Neural cell (in vitro differentiated cells): Measurements from ENCODE around the gene EAPP.

Experiments used
- EP300 ChIP-seq: fragments of 450-650 bp; conservative IDR thresholded peaks from 2 replicates; pipeline ENCODE4 v1.6.1; 2014; ENCODE audit warnings: antibody characterized with exemption, mild to moderate bottlenecking, moderate library complexity; ENCODE audit not compliant: poor library complexity, severe bottlenecking
- EZH2 ChIP-seq: fragments of 200-600, 300-800 bp; shearing (Covaris generic), sonication (generic); IDR thresholded peaks from 2 replicates; pipeline ENCODE4 v1.6.1; 2014; ENCODE audit warnings: antibody characterized with exemption, low read length, borderline replicate concordance, mild to moderate bottlenecking; ENCODE audit not compliant: insufficient read depth, poor library complexity, severe bottlenecking
- MXI1 ChIP-seq: fragments of 450-650 bp; conservative IDR thresholded peaks from 2 replicates; pipeline ENCODE4 v1.6.1; 2014; ENCODE audit warnings: antibody characterized with exemption, mild to moderate bottlenecking; ENCODE audit not compliant: poor library complexity, severe bottlenecking
- POLR2AphosphoS5 ChIP-seq: IDR thresholded peaks from 2 replicates; pipeline ENCODE4 v1.6.1; 2012
- RAD21 ChIP-seq: fragments of 450-650 bp; conservative IDR thresholded peaks from 2 replicates; pipeline ENCODE4 v1.6.1; 2014; ENCODE audit warnings: antibody characterized with exemption, mild to moderate bottlenecking, moderate library complexity
- REST ChIP-seq: IDR thresholded peaks from 2 replicates; pipeline ENCODE4 v1.6.1; 2012; ENCODE audit warnings: borderline replicate concordance
- SMC3 ChIP-seq: fragments of 450-650 bp; conservative IDR thresholded peaks from 2 replicates; pipeline ENCODE4 v1.6.1; 2014; ENCODE audit warnings: antibody characterized with exemption, mild to moderate bottlenecking, moderate library complexity; ENCODE audit not compliant: poor library complexity
- TAF1 ChIP-seq: IDR thresholded peaks from 2 replicates; pipeline ENCODE4 v1.6.1; 2012; ENCODE audit warnings: low read depth
- TF ChIP-seq, protein P1 (sequence below): fragments of 450-650 bp; IDR thresholded peaks from 2 replicates; pipeline ENCODE4 v1.5.1; 2014; ENCODE audit warnings: antibody characterized with exemption, mild to moderate bottlenecking, moderate library complexity; ENCODE audit not compliant: poor library complexity, severe bottlenecking

DNA sequence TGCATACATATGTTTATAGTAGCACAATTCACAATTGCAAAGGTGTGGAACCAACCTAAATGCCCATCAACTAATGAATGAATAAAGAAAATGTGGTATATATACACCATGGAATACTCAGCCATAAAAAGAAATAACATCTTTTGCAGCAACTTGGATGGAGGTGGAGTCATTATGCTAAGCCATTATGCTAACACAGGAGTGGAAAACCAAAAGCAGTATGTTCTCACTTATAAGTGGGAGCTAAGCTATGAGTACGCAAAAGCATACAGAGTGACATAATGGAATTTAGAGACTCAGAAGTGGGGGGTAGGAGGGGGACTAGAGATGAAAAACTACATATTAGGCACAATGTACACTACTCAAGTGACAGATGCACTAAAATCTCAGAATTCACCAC lies 61.2 kb downstream of the EAPP start:
- TF ChIP-seq REST (no peak), EZH2 (no peak), POLR2AphosphoS5 (no peak), SMC3 (no peak), MXI1 (no peak), RAD21 (no peak), EP300 (no peak), TAF1 (no peak)
- TF ChIP-seq, protein P1, sequence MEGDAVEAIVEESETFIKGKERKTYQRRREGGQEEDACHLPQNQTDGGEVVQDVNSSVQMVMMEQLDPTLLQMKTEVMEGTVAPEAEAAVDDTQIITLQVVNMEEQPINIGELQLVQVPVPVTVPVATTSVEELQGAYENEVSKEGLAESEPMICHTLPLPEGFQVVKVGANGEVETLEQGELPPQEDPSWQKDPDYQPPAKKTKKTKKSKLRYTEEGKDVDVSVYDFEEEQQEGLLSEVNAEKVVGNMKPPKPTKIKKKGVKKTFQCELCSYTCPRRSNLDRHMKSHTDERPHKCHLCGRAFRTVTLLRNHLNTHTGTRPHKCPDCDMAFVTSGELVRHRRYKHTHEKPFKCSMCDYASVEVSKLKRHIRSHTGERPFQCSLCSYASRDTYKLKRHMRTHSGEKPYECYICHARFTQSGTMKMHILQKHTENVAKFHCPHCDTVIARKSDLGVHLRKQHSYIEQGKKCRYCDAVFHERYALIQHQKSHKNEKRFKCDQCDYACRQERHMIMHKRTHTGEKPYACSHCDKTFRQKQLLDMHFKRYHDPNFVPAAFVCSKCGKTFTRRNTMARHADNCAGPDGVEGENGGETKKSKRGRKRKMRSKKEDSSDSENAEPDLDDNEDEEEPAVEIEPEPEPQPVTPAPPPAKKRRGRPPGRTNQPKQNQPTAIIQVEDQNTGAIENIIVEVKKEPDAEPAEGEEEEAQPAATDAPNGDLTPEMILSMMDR = no peak
